ENCODE results near the gene ARHGEF10L.

DNA sequence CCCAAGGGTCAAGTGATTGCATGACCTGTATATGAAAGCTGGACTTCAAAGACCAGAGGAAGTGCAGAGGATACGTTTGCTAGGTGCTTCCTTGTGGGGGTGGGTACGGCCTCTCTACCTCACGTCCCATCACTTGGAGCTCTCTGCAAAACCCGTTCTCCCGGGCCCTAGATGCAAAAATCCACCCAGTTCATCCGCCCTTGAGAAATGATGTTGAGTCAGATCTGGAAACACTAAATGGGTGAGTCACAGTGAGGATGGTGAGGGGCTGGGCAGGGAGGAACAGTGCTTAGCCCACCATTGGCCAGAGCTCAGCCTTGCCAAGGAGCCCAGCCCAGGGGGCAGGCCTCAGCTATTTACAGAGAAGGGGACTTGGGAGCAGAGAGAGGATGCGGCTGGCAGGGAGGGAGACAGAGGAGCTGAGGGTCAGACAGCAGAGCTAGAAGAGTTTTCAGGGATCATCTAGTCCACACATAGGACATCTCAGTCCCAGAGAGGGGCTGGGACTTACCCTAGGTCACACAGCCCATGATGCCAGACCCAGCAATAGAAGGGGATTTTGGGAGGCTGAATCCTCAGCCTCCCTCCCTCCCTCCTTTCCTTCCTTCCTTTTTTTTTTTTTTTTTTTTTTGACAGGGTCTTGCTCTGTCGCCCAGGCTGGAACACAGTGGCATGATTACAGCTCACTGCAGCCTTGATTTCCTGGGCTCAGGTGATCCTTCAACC lies 14.6 kb downstream of the ARHGEF10L start:
- TF ChIP-seq, protein P1, sequence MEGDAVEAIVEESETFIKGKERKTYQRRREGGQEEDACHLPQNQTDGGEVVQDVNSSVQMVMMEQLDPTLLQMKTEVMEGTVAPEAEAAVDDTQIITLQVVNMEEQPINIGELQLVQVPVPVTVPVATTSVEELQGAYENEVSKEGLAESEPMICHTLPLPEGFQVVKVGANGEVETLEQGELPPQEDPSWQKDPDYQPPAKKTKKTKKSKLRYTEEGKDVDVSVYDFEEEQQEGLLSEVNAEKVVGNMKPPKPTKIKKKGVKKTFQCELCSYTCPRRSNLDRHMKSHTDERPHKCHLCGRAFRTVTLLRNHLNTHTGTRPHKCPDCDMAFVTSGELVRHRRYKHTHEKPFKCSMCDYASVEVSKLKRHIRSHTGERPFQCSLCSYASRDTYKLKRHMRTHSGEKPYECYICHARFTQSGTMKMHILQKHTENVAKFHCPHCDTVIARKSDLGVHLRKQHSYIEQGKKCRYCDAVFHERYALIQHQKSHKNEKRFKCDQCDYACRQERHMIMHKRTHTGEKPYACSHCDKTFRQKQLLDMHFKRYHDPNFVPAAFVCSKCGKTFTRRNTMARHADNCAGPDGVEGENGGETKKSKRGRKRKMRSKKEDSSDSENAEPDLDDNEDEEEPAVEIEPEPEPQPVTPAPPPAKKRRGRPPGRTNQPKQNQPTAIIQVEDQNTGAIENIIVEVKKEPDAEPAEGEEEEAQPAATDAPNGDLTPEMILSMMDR (IDR thresholded peaks at IDR 0.05; ENCODE audit: insufficient read depth, low read length), result no peak
- no peak for TF ChIP-seq GABPA (IDR thresholded peaks at IDR 0.05; ENCODE audit: low read depth)
- no peak for TF ChIP-seq REST (IDR thresholded peaks at IDR 0.05; ENCODE audit: insufficient replicate concordance, low read depth)
- TF ChIP-seq SPI1 (IDR thresholded peaks at IDR 0.05; ENCODE audit: borderline replicate concordance, low read depth), result no peak
- TF ChIP-seq POLR2AphosphoS5 (IDR thresholded peaks at IDR 0.05; ENCODE audit: low read depth), result no peak
